Measurements from ENCODE around the gene DPH2.

GRCh38 chr1:43998000-43998378 lies 28.2 kb downstream of the DPH2 start:
- TF ChIP-seq, protein P1, sequence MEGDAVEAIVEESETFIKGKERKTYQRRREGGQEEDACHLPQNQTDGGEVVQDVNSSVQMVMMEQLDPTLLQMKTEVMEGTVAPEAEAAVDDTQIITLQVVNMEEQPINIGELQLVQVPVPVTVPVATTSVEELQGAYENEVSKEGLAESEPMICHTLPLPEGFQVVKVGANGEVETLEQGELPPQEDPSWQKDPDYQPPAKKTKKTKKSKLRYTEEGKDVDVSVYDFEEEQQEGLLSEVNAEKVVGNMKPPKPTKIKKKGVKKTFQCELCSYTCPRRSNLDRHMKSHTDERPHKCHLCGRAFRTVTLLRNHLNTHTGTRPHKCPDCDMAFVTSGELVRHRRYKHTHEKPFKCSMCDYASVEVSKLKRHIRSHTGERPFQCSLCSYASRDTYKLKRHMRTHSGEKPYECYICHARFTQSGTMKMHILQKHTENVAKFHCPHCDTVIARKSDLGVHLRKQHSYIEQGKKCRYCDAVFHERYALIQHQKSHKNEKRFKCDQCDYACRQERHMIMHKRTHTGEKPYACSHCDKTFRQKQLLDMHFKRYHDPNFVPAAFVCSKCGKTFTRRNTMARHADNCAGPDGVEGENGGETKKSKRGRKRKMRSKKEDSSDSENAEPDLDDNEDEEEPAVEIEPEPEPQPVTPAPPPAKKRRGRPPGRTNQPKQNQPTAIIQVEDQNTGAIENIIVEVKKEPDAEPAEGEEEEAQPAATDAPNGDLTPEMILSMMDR (IDR thresholded peaks at IDR 0.05; ENCODE audit: borderline replicate concordance, extremely low read depth, low read length, poor library complexity, severe bottlenecking) = no peak
- TF ChIP-seq EZH2 (IDR thresholded peaks at IDR 0.05; ENCODE audit: borderline replicate concordance, low read depth, low read length, severe bottlenecking) = no peak

Data from DND-41 (cell line).